ENCODE measurements around the gene ITGB3. TPM values are rescaled to one million over a fixed set of nuclear protein-coding genes. Genes with fewer than 3 reads are reported as not detected.

ITGB3 gene
- total RNA-seq, 1 donor from 2014 or later: not detected

GRCh38 chr17:47277921-47278320 lies 24.3 kb downstream of the ITGB3 start:
- no peaks in the 10 kb centered on the region for H3K9me3 Mint-ChIP-seq (ENCODE audit: unreplicated experiment)
- peaks cover 2% of the 10 kb centered on the region for H3K27me3 Mint-ChIP-seq (ENCODE audit: unreplicated experiment)
- TF ChIP-seq CTCF (IDR thresholded peaks at IDR 0.05; ENCODE audit: partially characterized antibody, unreplicated experiment): no peak
- DNase-seq: no peak
- H3K36me3 Mint-ChIP-seq (ENCODE audit: unreplicated experiment): no peaks in the 10 kb centered on the region
- no peak overlapping the region for H3K4me3 Mint-ChIP-seq (ENCODE audit: unreplicated experiment)
- no peak overlapping the region for H3K27ac Mint-ChIP-seq (ENCODE audit: unreplicated experiment)
- peaks cover 15% of the 10 kb centered on the region for H3K4me1 Mint-ChIP-seq (ENCODE audit: low read depth, unreplicated experiment)

GRCh38 chr17:47278561-47278960 lies 24.9 kb downstream of the ITGB3 start:
- H3K4me1 Mint-ChIP-seq (ENCODE audit: low read depth, unreplicated experiment): peaks cover 15% of the 10 kb centered on the region

GRCh38 chr17:47279062-47279801 lies 25.6 kb downstream of the ITGB3 start:
- no peak for TF ChIP-seq CTCF (IDR thresholded peaks at IDR 0.05; ENCODE audit: partially characterized antibody, unreplicated experiment)
- H3K4me1 Mint-ChIP-seq (ENCODE audit: low read depth, unreplicated experiment): peaks cover 15% of the 10 kb centered on the region
- DNase-seq: no peak
- H3K4me3 Mint-ChIP-seq (ENCODE audit: unreplicated experiment): peak overlapping the region; percentile 10
- H3K27ac Mint-ChIP-seq (ENCODE audit: unreplicated experiment): no peak overlapping the region
- peaks cover 2% of the 10 kb centered on the region for H3K27me3 Mint-ChIP-seq (ENCODE audit: unreplicated experiment)
- H3K36me3 Mint-ChIP-seq (ENCODE audit: unreplicated experiment): no peaks in the 10 kb centered on the region
- no peaks in the 10 kb centered on the region for H3K9me3 Mint-ChIP-seq (ENCODE audit: unreplicated experiment)

More at GRCh38 chr17:47278561-47278960, 24.9 kb downstream of the ITGB3 start:
- no peak for DNase-seq
- no peak overlapping the region for H3K27ac Mint-ChIP-seq (ENCODE audit: unreplicated experiment)
- H3K36me3 Mint-ChIP-seq (ENCODE audit: unreplicated experiment): no peaks in the 10 kb centered on the region
- no peak for TF ChIP-seq CTCF (IDR thresholded peaks at IDR 0.05; ENCODE audit: partially characterized antibody, unreplicated experiment)
- H3K27me3 Mint-ChIP-seq (ENCODE audit: unreplicated experiment): peaks cover 2% of the 10 kb centered on the region
- H3K9me3 Mint-ChIP-seq (ENCODE audit: unreplicated experiment): no peaks in the 10 kb centered on the region
- peak overlapping the region; percentile 10 for H3K4me3 Mint-ChIP-seq (ENCODE audit: unreplicated experiment)

- Mint-ChIP-seq H3K4me3 (ENCODE audit: unreplicated experiment) (no peak overlapping the region), H3K27ac (ENCODE audit: unreplicated experiment) (no peak overlapping the region)
Measured at GRCh38 chr17:47280072-47280811, 26.6 kb downstream of the ITGB3 start.

More at GRCh38 chr17:47280072-47280811, 26.6 kb downstream of the ITGB3 start:
- no peak for TF ChIP-seq CTCF (IDR thresholded peaks at IDR 0.05; ENCODE audit: partially characterized antibody, unreplicated experiment)
- no peaks in the 10 kb centered on the region for H3K36me3 Mint-ChIP-seq (ENCODE audit: unreplicated experiment)
- peaks cover 2% of the 10 kb centered on the region for H3K27me3 Mint-ChIP-seq (ENCODE audit: unreplicated experiment)
- peaks cover 12% of the 10 kb centered on the region for H3K4me1 Mint-ChIP-seq (ENCODE audit: low read depth, unreplicated experiment)
- DNase-seq: no peak
- H3K9me3 Mint-ChIP-seq (ENCODE audit: unreplicated experiment): no peaks in the 10 kb centered on the region

Measured in glutamatergic neuron (in vitro differentiated cells).